Measurements from ENCODE around the gene FGFBP1. TPM values are rescaled to one million over a fixed set of nuclear protein-coding genes. Genes with fewer than 3 reads are reported as not detected.
"Not testable (repeated sequence)": the region's sequence is repeated elsewhere in the genome, so short reads cannot be mapped to it uniquely, and the experiment has no call there.

The FGFBP1 gene
- total RNA-seq, 1 donor from 2014 or later: 0.26 TPM

DNA sequence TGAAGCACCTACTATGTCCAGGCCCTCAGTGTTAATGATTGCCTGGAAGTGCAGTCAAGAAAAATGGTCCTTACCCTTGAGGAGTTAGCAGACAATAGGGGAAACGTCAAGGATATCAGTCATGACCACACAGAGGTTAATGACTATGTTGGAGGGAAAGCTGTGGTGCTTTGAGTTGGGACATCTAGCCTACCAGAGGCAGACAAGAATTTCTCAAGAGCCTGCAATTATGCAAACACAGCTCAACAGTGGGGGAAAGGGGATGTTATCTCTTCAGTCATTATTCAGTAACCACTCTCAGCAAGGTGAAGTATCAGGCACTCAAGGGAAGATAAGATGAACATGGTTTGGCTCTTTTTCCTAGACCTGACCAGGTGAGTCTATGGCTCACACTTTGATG is 7.0 kb upstream of the FGFBP1 start:
- no peak for DNase-seq (ENCODE audit: low spot score)

DNA sequence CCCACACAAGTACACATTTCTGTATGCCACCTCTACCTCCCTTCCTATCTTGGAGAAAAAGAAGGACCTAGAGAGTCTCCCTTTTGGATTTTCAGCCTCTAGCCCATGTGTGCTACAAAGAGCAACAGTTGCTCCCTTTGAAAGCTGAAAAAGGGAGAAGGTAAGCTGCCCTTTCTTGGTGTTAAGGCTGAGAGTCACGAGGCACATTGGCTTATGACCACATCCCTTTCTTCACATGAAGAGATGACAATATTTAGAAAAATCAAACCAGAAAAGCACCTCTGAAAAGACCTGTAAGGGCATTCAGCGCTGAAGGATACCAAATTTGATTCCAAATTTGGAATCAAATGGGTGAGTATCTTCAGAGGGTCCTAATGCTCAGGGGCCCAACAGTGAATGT is 6.4 kb upstream of the FGFBP1 start:
- DNase-seq (ENCODE audit: low spot score): no peak

DNA sequence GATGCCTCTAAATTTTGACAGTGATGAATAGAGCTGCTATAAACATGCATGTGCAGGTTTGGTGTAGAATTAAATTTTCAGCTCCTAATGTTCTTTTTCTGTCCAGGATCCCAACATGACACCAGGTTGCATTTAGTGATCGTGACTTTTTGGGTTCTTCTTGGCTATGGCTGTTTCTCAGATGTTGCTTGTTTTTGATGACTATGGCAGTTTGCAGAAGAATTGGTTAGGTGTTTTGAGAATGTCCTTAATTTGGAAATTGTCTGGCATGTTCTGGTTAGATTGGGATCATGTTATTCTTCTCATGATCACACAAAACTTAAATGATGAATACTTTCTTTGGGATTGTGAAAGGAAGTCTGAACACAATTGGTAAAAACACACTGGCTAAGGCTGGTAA is 3.7 kb upstream of the FGFBP1 start:
- no peak for DNase-seq (ENCODE audit: low spot score)

DNA sequence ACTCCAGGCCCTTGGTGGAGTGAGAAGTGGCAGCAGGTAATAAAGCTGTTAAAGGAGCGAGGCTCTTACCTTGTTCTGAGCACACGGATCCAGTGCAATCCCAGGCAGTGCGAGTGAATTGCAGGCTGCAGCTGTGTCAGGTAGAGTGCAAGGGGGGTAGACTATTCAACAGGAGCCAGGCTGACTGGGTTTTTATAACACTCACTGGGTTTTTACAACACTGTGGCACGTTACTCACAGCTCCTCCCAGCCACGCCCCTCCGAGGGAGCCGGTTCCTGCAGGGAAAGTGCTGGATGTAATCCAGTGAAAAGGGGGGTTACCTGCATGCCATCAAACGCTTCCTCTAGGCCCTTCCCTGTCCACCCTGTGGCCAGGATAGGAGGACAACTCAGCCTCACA is 358 bp downstream of the FGFBP1 start:
- DNase-seq (ENCODE audit: low spot score): no peak

DNA sequence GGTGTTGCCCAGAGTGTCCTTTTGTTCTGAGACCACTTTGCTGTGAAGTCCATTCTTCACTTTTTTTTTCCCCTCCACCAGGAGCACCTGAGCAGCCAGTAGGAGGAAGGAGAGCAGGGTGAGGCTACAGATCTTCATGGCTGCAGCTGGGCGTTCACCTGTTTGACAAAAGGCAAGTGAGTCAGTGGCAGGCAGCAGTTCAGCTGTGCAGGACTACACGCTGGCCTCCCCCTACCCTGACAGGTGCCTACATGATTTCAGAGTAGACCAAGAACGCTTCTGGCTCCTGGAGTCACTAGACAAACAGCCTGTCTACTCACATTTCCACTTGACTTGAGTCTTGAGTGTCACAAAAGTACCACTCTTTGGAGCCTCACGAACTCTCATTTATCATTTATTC is 2.0 kb downstream of the FGFBP1 start:
- DNase-seq (ENCODE audit: low spot score): no peak

DNA sequence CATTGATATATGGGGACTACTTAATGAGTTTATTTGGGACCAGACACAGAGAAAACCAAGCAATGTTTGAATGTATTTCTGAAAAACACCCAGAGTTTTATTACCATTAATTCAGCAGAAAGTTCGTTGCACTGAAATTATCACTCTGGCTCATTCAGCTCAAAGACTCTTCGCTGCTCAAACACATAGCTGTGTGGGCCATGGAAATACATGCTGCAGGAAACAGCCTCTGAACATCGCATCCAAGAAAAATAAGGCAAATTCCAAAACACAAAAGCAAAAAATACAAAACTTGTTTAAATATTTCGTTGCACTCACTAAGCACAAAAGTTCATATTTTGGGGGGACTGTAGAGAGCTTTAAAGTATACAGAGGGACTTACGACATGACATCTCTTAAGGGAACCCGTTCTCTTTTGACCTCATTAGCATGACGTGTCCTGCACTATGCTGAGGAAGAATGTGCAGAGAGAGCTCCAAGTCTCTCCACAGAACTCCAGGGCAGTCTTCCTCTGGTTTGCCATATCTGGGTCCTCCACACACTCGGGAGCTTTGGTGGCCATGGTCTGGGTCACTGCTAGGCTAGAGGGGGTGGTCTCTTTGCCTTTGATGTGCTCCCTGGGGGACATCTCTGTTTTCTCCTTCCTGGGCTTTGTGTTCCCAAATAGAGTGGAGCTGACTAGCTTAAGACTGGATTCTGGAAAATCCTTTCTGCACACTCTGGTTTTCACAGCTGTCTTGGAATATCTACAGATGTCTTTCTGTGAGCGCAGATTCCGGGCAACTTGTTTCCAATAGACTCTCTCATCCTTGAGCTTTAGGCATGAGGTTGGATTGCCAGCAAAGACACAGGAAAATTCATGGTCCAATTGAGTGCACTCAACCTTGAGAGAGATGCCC is 2.8 kb downstream of the FGFBP1 start:
- no peak for DNase-seq (ENCODE audit: low spot score)

DNA sequence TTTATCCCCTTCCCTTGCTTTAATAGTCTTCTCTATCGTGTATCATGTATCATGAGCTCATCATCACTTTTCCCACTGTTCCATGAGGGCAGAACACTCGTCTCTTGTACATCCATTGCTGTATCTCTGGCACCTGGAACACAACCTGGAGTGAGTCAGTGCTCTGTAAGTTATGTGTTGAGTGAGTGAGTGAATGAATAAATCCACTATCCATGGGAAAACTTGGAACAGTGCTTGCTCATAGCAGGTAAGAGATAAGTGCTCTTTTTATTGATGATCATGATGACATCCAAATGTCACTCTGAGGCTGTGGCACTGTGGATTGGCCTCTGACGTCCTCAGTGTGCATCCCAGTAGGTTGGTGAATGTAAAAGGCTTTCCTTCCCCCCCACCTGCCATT is 4.3 kb downstream of the FGFBP1 start:
- no peak for DNase-seq (ENCODE audit: low spot score)

DNA sequence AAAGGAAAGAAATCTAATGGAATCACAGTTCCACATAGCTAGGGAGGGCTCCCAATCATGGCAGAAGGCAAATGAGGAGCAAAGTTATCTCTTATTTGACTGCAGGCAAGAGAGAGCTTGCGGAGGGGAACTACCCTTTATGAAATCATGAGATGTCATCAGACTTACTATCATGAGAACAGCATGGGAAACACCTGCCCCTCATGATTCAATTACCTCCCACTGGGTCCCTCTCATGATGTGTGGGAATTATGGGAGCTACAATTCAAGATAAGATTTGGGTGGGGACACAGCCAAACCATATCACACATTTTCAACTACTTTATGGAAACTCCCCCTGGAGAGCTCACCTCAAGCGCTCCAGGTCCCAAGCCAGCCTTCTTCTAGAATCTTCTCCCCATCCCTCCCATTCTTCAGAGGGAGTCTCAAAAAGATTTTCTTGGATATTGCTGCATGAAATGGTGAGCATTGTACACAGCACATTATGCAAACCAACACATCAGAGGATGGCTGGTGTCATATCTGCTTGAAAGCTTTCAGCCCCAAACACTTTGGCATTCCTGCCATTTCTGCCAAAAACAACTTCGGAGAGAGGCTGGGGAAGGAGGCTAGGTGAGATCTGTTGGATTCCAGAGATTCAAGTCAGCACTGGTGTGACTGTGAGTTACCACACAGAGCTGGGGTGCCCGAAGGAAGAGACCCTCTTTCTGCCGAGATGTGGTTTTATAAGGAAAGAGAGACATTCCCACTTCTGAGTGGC is 6.9 kb downstream of the FGFBP1 start:
- no peak for DNase-seq (ENCODE audit: low spot score)

DNA sequence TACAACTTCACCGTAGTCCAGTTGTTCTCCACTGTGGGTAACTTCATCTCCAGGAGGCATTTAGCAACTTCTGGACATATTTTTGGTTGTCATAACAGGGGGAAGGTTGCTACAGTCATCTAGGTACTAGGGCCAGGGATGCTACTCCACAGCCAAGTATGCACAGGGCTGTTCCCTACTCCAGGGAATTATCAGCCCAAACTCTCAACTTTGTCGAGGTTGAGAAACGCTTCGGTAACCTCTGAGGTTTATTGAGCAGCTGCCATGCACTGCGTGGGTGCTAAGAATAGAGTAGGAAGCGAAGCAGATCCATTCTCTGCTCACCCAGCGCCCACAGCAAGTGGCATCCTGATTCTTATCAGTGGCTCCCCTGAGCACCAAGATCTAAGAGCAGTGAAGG is 8.2 kb downstream of the FGFBP1 start:
- no peak for DNase-seq (ENCODE audit: low spot score)

DNA sequence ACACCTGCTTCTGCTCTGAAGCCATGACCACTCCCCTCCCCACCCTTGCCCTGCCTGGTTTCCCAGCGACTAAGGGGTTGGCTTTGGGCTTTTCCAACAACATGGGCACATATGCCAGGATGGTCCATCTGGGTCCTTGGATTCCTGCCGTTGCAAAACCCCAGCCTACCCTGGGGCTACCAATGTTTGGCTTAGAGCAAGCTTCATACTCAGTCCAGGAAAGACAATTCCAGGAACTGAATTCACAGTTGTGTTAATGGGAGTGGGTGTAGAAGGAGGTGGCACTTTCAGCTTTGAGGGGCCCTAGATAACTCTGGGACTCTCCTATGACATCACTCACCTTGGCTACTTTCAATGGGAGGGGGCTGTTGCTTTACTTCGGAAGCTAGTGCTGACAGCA is 9.0 kb downstream of the FGFBP1 start:
- no peak for DNase-seq (ENCODE audit: low spot score)

DNA sequence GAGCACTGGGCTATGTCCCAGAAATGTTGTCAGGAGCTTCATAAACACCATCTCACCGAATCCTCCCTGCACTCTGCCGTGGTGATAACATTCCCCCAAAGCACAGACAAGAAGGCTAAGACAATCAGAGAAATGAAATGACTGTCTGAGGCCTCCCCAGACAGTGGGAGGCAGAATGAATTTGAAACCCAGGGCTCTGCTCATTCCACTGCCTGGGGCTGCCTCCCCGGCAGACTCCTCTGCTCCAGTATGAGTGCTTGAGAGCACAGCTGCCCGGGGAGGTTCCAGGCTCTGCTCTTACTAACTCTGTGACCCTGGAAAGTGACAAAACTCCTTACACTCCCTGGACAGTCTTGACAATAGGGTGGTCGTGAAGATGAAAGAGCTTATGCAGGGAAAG is 9.7 kb downstream of the FGFBP1 start:
- DNase-seq (ENCODE audit: low spot score): no peak

DNA sequence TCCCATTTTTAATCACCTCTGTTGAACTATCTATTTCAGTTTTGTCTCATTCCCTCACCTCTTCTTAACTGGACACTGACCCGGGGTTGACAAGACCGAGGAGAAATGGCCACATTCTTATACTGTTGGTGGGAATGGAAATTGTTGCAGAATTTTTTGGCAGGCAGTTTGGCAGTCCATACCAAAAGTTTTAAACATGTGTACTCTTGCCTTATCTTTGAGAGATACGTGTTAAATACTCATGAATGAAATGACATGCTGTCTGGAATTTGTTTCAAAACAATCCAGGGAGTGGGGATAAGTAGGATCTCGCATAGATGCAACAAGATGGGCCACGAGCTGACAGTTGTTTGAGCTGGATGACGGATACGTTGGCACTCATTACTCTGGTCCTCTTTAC is 12.1 kb downstream of the FGFBP1 start:
- no peak for DNase-seq (ENCODE audit: low spot score)

DNA sequence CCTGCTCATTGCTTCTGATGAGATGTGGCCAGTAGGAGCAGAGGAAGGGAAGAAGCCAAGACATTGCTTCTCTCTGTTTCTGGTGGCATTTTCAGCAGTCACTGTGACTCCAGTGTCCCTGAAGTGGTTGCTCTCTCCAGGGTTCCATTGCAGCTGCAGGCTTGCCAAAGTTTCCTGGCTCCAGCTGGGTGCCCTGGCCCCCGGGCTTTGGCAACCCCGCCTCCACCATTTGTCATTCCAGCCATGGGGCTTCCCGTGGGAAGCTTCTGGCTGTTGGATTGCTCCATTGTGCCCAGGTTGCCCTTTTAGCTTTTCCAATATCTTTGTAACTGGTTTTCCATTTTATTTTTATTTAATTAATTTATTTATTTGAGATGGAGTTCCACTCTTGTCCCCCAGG is 12.7 kb downstream of the FGFBP1 start:
- no peak for DNase-seq (ENCODE audit: low spot score)

DNA sequence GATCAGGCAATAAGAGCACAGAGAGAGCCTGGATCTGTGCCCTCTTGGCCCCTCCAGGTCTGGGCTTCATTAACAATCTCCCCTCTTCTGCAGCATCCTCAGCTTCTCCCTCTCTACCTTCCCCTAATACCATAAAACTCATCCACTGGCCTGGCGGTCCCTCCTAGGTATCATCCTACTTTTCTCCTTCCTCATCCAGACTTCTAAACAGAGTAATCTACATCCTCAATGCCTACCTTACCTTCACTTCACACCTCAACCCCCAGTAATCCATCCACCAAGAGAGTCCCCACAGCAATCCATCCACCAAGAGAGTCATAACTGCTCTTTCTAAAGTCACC is 17.0 kb downstream of the FGFBP1 start:
- DNase-seq (ENCODE audit: low spot score): no peak

DNA sequence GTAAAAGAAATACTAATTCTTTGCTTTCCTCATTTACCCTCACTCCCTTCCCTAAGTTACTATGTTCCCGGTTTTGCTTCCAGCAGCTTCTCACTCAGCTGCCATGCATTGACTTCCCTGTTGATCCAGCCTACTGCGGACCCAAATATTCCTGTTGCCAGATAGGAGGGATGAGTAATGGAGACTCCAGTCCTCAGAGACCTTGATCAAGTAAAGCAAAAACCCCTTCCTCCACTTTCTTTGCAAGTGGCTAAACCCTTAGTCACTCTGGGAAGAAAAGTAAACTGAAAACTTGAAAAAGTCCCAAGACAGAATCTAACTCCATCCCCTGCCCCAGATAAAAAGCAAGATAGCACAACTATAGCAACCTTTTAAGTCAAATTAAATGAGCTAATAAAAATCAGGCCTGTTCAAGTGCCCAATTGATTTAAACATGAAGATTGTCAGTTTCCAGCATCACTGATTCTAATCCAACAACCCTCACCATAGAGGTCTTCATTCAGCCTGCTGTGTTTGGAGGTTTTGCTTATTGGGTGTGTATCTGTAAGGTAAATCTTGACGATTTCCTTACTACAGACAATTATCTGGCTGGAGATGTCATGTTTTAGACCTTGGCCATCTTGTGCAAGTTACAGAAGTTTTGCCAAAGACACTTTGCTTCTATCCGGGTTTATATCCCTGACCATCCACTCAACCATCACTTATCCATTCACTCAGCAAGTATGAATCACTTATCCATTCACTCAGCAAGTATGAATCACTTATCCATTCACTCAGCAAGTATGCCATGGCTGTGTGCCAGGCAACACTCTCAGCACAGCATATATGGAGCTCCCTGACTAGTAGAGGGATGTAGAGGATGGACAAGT is 17.6 kb downstream of the FGFBP1 start:
- no peak for DNase-seq (ENCODE audit: low spot score)

DNA sequence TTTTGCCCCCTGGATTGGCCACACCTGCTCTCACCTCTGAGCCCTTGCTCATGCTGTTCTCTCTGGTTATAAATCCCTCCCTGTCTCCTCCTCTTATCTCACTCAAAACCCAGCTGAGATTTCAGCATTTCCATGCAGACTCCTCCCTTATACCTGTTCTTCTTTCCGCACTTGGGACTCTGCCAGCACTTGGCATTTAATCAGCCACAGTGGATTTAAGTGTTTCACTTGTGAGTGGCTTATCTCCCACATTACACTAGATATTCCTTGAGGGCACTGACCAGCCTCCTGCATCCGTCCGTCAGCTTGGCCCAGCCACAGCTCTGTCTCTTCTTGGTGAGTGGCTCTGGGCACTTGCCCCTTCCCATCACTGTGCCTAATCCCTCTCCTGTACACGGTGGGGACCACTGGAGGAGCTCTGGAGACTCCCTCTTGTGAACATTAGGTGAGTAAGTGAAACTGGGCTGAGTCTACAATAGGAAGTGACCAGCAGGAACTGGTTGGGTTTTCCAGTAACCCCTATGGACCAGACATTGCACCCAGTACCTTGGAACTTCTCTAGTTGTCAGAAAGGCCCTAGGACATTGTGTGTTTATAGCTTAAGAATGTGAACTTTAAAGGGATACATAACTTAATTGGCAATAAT is 19.9 kb downstream of the FGFBP1 start:
- no peak for DNase-seq (ENCODE audit: low spot score)

DNA sequence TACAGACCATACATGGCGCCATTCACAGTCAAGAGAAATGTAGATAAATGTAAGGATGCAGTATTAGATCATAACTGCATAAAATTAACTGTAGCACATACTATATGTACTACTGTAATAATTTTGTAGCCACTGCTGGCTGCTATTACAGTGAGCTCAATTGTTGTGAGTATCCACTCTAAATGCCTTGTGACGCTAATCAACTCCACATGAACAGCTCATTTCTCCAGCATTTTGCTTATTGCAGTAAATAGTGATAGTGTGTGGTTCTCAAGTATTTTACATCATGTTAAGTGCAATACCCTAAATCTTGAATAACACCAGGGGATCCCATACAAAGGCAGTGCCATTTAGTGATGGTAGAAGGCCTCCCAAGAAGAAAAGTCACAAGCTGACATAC is 21.2 kb downstream of the FGFBP1 start:
- DNase-seq (ENCODE audit: low spot score): no peak

DNA sequence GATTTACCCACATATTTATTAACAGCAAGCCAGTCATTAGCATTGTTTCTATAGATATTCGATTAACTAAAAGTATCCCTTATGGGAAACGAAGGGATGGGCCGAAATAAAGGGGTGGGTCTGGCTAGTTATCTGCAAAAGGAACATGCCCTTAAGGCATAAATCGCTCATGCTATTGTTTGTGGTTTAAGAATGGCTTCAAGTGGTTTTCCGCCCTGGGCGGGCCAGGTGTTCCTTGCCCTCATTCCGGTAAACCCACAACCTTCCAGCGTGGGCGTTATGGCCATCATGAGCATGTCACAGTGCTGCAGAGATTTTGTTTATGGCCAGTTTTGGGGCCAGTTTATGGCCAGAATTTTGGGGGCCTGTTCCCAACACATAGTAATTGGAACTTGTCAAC is 22.2 kb downstream of the FGFBP1 start:
- DNase-seq (ENCODE audit: low spot score): not testable (repeated sequence)

DNA sequence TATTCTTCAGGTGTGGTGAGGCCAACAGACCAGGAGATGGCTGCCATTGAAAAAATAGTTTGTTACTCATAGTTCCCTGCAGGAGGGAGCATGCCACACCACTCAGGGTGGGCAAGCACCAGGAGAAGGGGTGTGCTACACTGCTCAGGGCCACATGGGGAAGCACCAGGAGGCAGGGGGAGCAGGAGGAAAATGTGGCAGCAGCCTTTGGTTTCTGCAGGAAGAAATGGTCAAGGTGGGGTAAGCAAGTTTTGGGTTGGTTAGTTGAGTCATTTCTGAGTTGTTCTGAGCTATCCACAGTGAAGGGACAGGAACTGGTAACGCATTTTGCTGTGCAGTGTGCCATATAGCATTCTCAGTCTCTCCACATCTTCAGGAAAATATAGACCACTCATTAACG is 23.8 kb downstream of the FGFBP1 start:
- DNase-seq (ENCODE audit: low spot score): no peak

DNA sequence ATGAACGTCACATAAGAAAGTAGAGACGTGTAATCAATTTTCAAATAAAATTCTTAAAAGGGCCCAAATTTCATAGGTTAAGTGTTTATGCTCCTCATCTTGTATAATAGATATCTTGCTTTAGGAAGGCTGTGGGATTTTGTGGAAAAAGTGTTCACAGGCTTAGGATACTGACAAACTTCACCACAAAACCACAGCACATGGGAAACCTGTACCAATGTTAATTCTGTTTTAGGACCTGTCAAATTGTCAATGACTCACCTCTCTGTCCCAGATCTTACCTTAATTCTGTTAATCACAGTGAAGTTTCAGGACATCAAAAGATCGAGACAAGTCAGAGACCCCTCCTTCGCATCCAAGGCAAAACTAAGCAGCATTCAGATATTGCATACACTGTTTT is 24.2 kb downstream of the FGFBP1 start:
- DNase-seq (ENCODE audit: low spot score): no peak

DNA sequence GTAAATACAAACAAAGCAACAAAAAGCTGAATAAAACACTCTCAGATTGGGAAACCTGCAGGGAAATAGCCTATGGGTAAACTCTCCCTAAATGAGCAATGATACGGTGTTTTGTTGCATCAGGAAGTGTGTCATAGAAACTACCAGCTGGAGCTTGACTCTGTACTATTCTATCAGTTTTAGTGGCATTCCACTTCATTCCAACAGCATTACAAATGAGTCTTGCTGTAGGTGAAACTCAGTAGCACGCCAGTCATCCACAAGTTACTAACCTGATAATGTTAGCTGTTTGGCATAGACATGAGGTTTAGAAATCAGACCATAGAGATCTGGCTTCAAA is 24.9 kb downstream of the FGFBP1 start:
- DNase-seq (ENCODE audit: low spot score): no peak

Measured in mesenteric fat pad (tissue), 1 donor.